Activated CD4-positive, alpha-beta memory T cell treated with anti-CD3 and anti-CD28 coated beads, Interleukin-2, amount 10 ng/mL, durations not matched to agents 7 days and 5 days (primary cell): ENCODE results near the gene ASCC1. TPM values are rescaled to one million over a fixed set of nuclear protein-coding genes. Genes with fewer than 3 reads are reported as not detected.

Experiments
- CTCF ChIA-PET: fragments of 350-600 bp; sonication (Branson Sonifier 250); formaldehyde crosslinking; loops from one replicate; lab custom pipeline; 2021; ENCODE audit warnings: antibody characterized with exemption, inconsistent platforms; lab: Charles Lee
- POLR2A ChIA-PET: fragments of 350-600 bp; sonication (Branson Sonifier 250); formaldehyde crosslinking; loops from one replicate; lab custom pipeline; 2021; ENCODE audit warnings: antibody characterized with exemption; lab: Charles Lee
- DNase-seq: peaks from one replicate; pipeline ENCODE4 v3.0.0-alpha.2; 2020
- H3K27ac Mint-ChIP-seq: one replicate; pipeline ENCODE4 v1.8.0; 2021; ENCODE audit warnings: mild to moderate bottlenecking, mixed read lengths
- H3K27me3 Mint-ChIP-seq: one replicate; pipeline ENCODE4 v1.8.0; 2021; ENCODE audit warnings: mixed read lengths
- H3K36me3 Mint-ChIP-seq: one replicate; pipeline ENCODE4 v1.8.0; 2021; ENCODE audit warnings: low read depth, mixed read lengths
- H3K4me1 Mint-ChIP-seq: one replicate; pipeline ENCODE4 v1.8.0; 2021; ENCODE audit warnings: mixed read lengths
- H3K4me3 Mint-ChIP-seq: one replicate; pipeline ENCODE4 v1.8.0; 2021; ENCODE audit warnings: mild to moderate bottlenecking, mixed read lengths
- H3K9me3 Mint-ChIP-seq: one replicate; pipeline ENCODE4 v1.8.0; 2021; ENCODE audit warnings: mixed read lengths
- total RNA-seq, 2 experiments: library from RNA; stranded (reverse); gene quantifications; one replicate each; pipeline ENCODE4 v1.2.3, GENCODE V29; 2021

The ASCC1 gene
- total RNA-seq, 2 experiments from 2014 or later, result 35.5 to 36.2 TPM

DNA sequence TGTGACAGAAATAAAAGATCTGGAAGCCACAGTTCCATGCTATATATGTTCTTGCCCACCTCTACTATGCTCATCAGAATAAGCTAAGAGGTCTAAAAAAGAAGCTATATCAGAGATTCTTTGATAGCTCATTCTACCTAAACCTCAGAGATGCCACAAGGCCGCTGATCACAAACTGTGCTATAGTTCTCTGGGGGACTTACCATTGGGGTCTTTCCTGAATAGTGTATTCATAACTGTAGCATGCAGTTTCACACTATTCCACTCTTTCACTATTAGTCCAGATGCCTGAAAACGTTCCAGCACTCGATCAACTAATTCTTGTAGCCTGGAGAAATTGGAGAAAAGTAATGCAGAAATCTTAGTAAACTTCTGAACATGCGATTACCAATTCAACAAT is 83.2 kb downstream of the ASCC1 start:
- no peaks in the 10 kb centered on the region for H3K27me3 Mint-ChIP-seq
- no peak overlapping the region for H3K27ac Mint-ChIP-seq
- no peak overlapping the region for H3K4me3 Mint-ChIP-seq
- peaks cover 7% of the 10 kb centered on the region for H3K9me3 Mint-ChIP-seq
- POLR2A ChIA-PET, result interaction anchor here (1.5 to 2.0 kb wide), 3 partner anchors 44 to 127 kb away, joined by 4 to 6 read pairs (median 5); partner anchors contain the start of genes ANAPC16, ASCC1 and SPOCK2
- DNase-seq, result no peak
- peaks cover 38% of the 10 kb centered on the region for H3K4me1 Mint-ChIP-seq
- peaks cover 23% of the 10 kb centered on the region for H3K36me3 Mint-ChIP-seq
- CTCF ChIA-PET, result interaction anchor here (0.8 to 2.1 kb wide), 7 partner anchors 8 to 204 kb away, joined by 3 to 19 read pairs (median 5); no protein-coding TSS in a partner anchor

DNA sequence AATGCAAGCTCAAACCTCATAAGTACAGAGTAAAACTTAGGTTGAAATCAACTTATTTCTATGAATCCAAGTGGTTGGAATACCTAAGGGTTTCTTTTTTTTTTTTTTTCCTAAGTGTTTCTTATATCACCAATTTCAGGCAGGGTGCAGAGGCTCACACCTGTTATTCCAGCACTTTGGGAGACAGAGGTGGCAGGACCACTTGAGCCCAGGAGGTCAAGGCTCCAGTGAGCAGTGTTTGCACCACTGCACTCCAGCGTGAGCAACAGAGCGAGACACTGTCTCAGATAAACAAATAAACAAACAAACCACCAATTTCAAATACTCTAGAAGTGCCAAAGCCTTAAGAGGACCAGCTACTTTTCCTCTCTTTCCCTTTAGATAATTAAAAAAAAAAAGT is 88.5 kb downstream of the ASCC1 start:
- DNase-seq, result no peak
- Mint-ChIP-seq H3K4me1 (peaks cover 20% of the 10 kb centered on the region), H3K36me3 (peaks cover 9% of the 10 kb centered on the region), H3K4me3 (no peak overlapping the region), H3K9me3 (no peaks in the 10 kb centered on the region), H3K27me3 (no peaks in the 10 kb centered on the region), H3K27ac (no peak overlapping the region)
- POLR2A ChIA-PET, result interaction anchor here (1.8 to 3.3 kb wide), 2 partner anchors 40 to 133 kb away, joined by 4 to 11 read pairs; partner anchors contain the start of gene SPOCK2
- CTCF ChIA-PET, result interaction anchor here (0.7 to 5.0 kb wide), 10 partner anchors 8 to 279 kb away, joined by 3 to 63 read pairs (median 3); partner anchors contain the start of gene SPOCK2

DNA sequence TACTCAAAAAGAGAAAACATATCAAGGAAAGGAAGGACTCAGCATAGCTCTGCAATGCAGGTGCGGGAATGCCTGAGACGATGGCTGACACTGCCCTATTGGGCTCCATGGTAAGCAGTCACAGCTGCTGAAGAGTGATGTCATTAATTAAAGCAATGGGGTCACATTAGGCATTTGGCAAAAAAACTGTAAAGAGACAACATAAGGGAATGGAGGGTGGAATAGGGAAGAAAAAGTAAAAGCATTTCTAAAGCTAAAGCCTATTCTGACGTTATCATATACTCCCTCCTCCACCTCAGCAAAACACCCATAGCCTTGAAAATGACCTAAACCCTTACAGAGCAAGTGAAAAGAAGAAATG is 89.2 kb downstream of the ASCC1 start:
- peaks cover 12% of the 10 kb centered on the region for H3K36me3 Mint-ChIP-seq
- no peak overlapping the region for H3K27ac Mint-ChIP-seq
- H3K4me3 Mint-ChIP-seq, result no peak overlapping the region

DNA sequence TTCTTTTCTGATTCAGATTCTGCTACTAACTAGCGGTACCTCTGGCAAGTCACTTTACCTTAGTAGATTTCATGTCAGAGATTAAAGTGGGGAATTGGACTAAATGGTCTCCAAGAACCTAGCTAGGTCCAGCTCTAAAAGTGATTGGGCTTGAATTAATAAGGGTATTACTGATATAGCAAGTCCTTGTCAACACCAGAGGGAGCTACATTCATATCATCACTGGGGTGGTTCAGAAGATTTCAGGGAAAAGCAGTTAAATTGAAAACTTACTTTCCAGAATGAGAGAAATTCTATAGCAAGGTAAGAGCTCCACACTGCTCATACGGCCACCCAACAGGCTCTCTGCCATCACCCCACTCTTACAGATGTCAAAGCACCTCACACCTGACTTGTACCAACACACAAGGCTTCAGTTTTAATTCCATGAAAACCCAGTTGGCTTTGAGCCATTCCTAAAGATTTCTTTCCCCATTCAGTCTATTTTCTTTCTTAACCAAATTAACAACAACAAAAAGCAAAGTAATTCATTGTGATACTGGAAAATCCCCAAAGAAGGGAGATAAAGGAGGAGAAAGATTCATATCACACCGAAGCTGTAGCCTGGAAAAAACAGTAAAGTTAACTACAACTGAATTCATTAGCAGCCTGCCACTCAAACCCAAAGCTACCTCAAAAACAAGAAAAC is 89.7 kb downstream of the ASCC1 start:
- H3K4me1 Mint-ChIP-seq, result peaks cover 28% of the 10 kb centered on the region
- no peaks in the 10 kb centered on the region for H3K9me3 Mint-ChIP-seq
- ChIA-PET POLR2A (interaction anchor here (0.6 to 3.3 kb wide), 7 partner anchors 18 to 210 kb away, joined by 3 to 11 read pairs (median 4); partner anchors contain the start of gene SPOCK2), CTCF (interaction anchor here (0.7 to 5.0 kb wide), 28 partner anchors 10 to 223 kb away, joined by 3 to 63 read pairs (median 4); partner anchors contain the start of genes ANAPC16, ASCC1, DDIT4 and SPOCK2)
- peaks cover 18% of the 10 kb centered on the region for H3K36me3 Mint-ChIP-seq
- no peak overlapping the region for H3K4me3 Mint-ChIP-seq
- no peaks in the 10 kb centered on the region for H3K27me3 Mint-ChIP-seq
- H3K27ac Mint-ChIP-seq, result no peak overlapping the region
- no peak for DNase-seq

More for the DNA sequence above, 89.2 kb downstream of the ASCC1 start:
- no peaks in the 10 kb centered on the region for H3K27me3 Mint-ChIP-seq
- DNase-seq, result no peak
- POLR2A ChIA-PET, result interaction anchor here (0.6 to 3.3 kb wide), 4 partner anchors 39 to 204 kb away, joined by 3 to 11 read pairs (median 4); partner anchors contain the start of gene SPOCK2
- peaks cover 22% of the 10 kb centered on the region for H3K4me1 Mint-ChIP-seq
- CTCF ChIA-PET, result interaction anchor here (0.7 to 5.0 kb wide), 26 partner anchors 9 to 278 kb away, joined by 3 to 63 read pairs (median 4); partner anchors contain the start of genes ANAPC16, ASCC1, DDIT4 and SPOCK2
- H3K9me3 Mint-ChIP-seq, result no peaks in the 10 kb centered on the region

DNA sequence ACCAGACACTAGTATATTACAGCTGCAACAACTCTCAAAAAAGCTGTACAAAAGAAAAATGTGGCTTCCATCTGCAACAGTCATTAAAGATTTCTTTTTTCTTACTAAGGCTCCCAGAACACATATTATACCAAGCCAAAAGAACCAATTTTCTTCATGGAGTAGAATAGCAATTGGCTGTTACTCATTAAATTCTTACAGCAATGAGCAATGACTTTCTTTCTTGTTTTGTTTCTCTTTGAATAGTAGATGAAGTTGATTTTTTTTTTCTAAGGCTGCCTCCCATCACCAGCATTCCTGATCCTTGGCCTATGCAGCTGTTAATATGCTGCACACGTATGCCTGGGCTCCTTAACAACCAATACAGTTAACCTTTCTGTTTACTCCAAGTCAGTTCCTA is 91.1 kb downstream of the ASCC1 start:
- ChIA-PET CTCF (interaction anchor here (0.7 to 5.0 kb wide), 12 partner anchors 8 to 217 kb away, joined by 3 to 63 read pairs (median 4); partner anchors contain the start of gene ASCC1), POLR2A (interaction anchor here (1.4 to 1.6 kb wide), 2 partner anchors 17 to 37 kb away, joined by 5 read pairs; partner anchors contain the start of gene SPOCK2)
- no peak overlapping the region for H3K4me3 Mint-ChIP-seq
- DNase-seq, result no peak
- H3K36me3 Mint-ChIP-seq, result peaks cover 24% of the 10 kb centered on the region
- H3K27me3 Mint-ChIP-seq, result no peaks in the 10 kb centered on the region
- no peak overlapping the region for H3K27ac Mint-ChIP-seq
- H3K9me3 Mint-ChIP-seq, result no peaks in the 10 kb centered on the region
- H3K4me1 Mint-ChIP-seq, result peaks cover 32% of the 10 kb centered on the region

DNA sequence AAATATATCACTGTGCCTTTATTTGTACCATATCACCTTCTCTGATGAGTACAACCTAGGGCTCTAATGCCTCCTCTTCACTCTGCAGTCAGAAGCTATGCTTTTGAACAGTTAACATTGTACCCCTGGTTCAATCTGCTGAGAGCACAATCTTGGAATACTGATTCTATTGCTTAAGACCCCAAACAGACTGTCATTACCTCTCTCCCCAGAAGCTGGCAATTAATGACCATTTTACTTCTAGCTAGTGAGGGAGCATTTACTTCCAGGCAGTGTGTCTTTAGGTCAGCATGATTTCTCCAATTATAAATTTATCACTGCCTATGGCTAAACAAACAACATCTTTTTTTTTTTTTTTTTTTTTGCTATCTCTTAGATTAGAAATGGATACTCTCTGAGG is 91.7 kb downstream of the ASCC1 start:
- no peaks in the 10 kb centered on the region for H3K9me3 Mint-ChIP-seq
- no peak overlapping the region for H3K27ac Mint-ChIP-seq
- H3K4me3 Mint-ChIP-seq, result no peak overlapping the region
- peaks cover 28% of the 10 kb centered on the region for H3K36me3 Mint-ChIP-seq
- ChIA-PET POLR2A (interaction anchor here (1.4 kb wide), 1 partner anchor 36 kb away, joined by 5 read pairs; the partner anchor contains the start of gene SPOCK2), CTCF (interaction anchor here (0.7 to 5.0 kb wide), 7 partner anchors 9 to 213 kb away, joined by 3 to 63 read pairs (median 5); partner anchors contain the start of gene ASCC1)
- H3K27me3 Mint-ChIP-seq, result no peaks in the 10 kb centered on the region
- H3K4me1 Mint-ChIP-seq, result peaks cover 34% of the 10 kb centered on the region
- no peak for DNase-seq

DNA sequence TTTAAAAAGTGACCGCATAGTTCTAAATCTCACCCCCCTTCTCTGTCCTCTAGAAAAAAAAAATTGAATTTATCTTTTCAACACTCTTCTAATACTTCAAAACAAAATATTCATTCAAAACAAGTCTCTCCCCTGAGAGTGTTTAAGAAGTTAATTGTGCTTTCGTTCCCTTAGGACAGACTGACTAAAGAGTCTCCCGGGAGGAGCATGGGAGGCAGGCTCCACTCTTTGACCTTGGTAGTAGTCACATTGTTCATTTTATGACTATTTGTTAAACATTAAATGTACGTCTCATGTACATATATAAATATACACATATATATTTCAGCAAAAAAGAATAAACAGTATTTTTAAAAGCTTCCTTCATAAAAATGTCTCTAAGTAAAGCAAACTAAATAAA is 92.5 kb downstream of the ASCC1 start:
- Mint-ChIP-seq H3K27me3 (no peaks in the 10 kb centered on the region), H3K9me3 (no peaks in the 10 kb centered on the region), H3K4me3 (no peak overlapping the region), H3K27ac (no peak overlapping the region), H3K4me1 (peaks cover 34% of the 10 kb centered on the region), H3K36me3 (peaks cover 29% of the 10 kb centered on the region)
- POLR2A ChIA-PET, result interaction anchor here (1.4 kb wide), 1 partner anchor 36 kb away, joined by 5 read pairs; the partner anchor contains the start of gene SPOCK2
- DNase-seq, result no peak
- CTCF ChIA-PET, result no interaction called here

DNA sequence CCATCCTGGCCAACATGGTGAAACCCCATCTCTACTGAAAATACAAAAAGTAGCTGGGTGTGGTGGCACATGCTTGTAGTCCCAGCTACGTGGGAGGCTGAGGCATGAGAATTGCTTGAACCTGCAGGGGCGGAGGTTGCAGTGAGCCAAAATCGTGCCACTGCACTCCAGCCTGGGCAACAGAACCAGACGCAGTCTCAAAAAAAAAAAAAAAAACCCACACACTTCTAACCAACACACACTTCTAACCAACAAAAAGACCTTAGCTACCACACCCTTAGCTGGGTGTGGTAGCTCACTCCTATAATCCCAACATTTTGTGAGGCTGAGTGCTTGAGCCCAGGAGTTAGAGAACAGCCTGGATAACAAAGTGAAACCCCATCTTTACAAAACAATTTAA is 93.9 kb downstream of the ASCC1 start:
- no peak overlapping the region for H3K4me3 Mint-ChIP-seq

DNA sequence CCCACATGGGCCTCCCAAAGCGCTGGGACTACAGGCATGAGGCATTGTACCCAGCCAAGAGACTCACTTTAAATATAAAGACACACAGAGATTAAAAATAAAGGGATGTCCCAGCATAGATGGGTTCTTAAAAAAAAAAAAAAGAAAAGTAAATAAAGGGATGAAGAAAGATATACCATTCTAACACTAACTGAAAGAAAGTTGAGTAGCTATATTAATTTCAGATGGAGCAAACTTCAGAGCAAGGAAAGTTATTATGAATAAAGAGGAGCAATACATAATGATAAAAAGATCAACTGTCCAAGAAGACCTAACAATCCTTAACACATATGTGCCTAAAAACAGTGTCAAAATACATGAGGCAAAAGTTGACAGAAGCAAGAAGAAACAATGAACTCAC is 94.7 kb downstream of the ASCC1 start:
- H3K27me3 Mint-ChIP-seq, result no peaks in the 10 kb centered on the region
- H3K4me3 Mint-ChIP-seq, result no peak overlapping the region
- peaks cover 7% of the 10 kb centered on the region for H3K9me3 Mint-ChIP-seq
- H3K27ac Mint-ChIP-seq, result peak overlapping the region; percentile 58
- peaks cover 30% of the 10 kb centered on the region for H3K4me1 Mint-ChIP-seq
- ChIA-PET CTCF (interaction anchor here (1.0 to 1.9 kb wide), 7 partner anchors 9 to 216 kb away, joined by 3 to 6 read pairs (median 4); no protein-coding TSS in a partner anchor), POLR2A (no interaction called here)
- no peak for DNase-seq
- peaks cover 33% of the 10 kb centered on the region for H3K36me3 Mint-ChIP-seq

More for the DNA sequence above, 93.9 kb downstream of the ASCC1 start:
- ChIA-PET POLR2A (interaction anchor here (0.8 to 1.4 kb wide), 7 partner anchors 15 to 228 kb away, joined by 3 to 8 read pairs (median 4); partner anchors contain the start of gene SPOCK2), CTCF (interaction anchor here (0.6 to 1.9 kb wide), 13 partner anchors 8 to 229 kb away, joined by 3 to 12 read pairs (median 4); no protein-coding TSS in a partner anchor)
- H3K9me3 Mint-ChIP-seq, result peaks cover 3% of the 10 kb centered on the region
- H3K36me3 Mint-ChIP-seq, result peaks cover 34% of the 10 kb centered on the region
- no peaks in the 10 kb centered on the region for H3K27me3 Mint-ChIP-seq
- H3K27ac Mint-ChIP-seq, result peak overlapping the region; percentile 58
- DNase-seq, result peak; percentile 30
- peaks cover 34% of the 10 kb centered on the region for H3K4me1 Mint-ChIP-seq

DNA sequence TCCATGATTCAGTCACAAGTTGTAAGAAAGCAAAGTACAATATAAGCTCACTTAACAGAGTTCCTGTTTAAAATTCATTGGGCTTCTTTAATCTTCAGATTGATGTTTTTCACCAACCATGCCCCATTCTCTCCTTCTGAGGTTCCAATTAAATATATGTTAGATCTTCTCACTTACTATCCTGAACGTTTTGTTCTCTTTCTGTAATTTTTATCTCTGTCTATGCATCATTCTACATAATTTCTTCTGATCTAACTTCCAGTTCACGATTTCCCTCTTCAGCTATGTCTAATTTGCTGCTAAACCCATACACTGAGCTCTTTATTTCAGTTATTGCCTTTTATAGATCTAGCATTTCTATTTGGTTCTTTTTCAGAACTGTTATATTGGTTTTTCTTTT is 99.7 kb downstream of the ASCC1 start:
- ChIA-PET CTCF (interaction anchor here (0.7 to 1.5 kb wide), 3 partner anchors 27 to 224 kb away, joined by 3 to 5 read pairs (median 3); no protein-coding TSS in a partner anchor), POLR2A (interaction anchor here (0.6 to 2.2 kb wide), 3 partner anchors 8 to 29 kb away, joined by 3 to 6 read pairs (median 6); partner anchors contain the start of gene SPOCK2)
- H3K4me1 Mint-ChIP-seq, result peaks cover 9% of the 10 kb centered on the region
- peaks cover 9% of the 10 kb centered on the region for H3K9me3 Mint-ChIP-seq
- H3K27ac Mint-ChIP-seq, result no peak overlapping the region
- no peak overlapping the region for H3K4me3 Mint-ChIP-seq
- no peaks in the 10 kb centered on the region for H3K27me3 Mint-ChIP-seq
- peaks cover 44% of the 10 kb centered on the region for H3K36me3 Mint-ChIP-seq
- DNase-seq, result no peak

DNA sequence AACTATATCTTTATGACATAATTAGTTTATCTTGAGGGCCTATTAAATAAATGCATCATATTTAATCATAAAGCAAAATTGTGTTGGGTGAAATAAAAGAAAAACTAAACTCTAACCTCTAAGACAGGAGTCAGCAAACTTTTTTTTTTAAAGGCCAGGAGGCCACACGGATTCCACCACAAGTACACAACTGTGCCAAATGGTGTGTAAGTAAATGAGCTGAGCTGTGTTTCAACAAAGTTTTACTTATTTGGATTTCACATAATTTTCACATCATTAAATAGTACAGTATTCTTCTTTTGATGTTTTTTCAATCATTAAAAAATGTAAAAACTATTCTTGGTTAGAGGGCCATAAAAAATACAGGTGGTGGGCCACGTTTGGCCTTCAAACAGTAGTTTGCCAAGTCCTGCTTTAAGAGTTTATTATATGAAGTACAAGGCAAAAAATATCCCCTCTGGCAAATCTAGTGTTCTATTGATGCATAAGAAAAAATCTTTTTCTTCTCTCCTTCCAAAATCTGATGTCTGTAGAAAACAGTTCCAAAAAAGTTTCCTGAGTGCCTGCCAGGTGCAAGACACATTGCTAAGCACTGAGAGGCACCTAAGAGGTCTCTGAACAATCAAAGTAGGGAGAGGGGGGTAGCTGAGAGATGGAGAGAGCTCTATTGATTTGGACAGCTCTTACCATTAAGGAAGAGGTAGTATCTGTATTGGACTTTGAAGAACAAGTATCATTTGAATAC is 101.2 kb downstream of the ASCC1 start:
- no peak for DNase-seq
- peaks cover 10% of the 10 kb centered on the region for H3K4me1 Mint-ChIP-seq
- no peaks in the 10 kb centered on the region for H3K27me3 Mint-ChIP-seq
- no peak overlapping the region for H3K27ac Mint-ChIP-seq
- POLR2A ChIA-PET, result interaction anchor here (0.7 to 2.2 kb wide), 2 partner anchors 27 to 69 kb away, joined by 3 to 6 read pairs; partner anchors contain the start of gene SPOCK2
- CTCF ChIA-PET, result interaction anchor here (0.6 to 1.7 kb wide), 3 partner anchors 26 to 222 kb away, joined by 4 to 5 read pairs (median 5); no protein-coding TSS in a partner anchor
- H3K4me3 Mint-ChIP-seq, result no peak overlapping the region
- H3K36me3 Mint-ChIP-seq, result peaks cover 40% of the 10 kb centered on the region
- peaks cover 9% of the 10 kb centered on the region for H3K9me3 Mint-ChIP-seq
